GM23248 (cell line): ENCODE results near the gene CAPN2.

ENCODE experiments used
- EZH2 ChIP-seq: fragments of 200-600 bp; sonication (generic); IDR thresholded peaks from 2 replicates; pipeline ENCODE4 v1.6.1; 2018; ENCODE audit warnings: antibody characterized with exemption, mild to moderate bottlenecking; ENCODE audit not compliant: insufficient read depth, poor library complexity, severe bottlenecking
- EZH2phosphoT487 ChIP-seq: fragments of 200-600 bp; sonication (generic); IDR thresholded peaks from 2 replicates; pipeline ENCODE4 v1.6.1; 2018; ENCODE audit warnings: antibody characterized with exemption, moderate library complexity, mild to moderate bottlenecking, low read depth; ENCODE audit not compliant: insufficient read depth

- TF ChIP-seq EZH2 (no peak), EZH2phosphoT487 (no peak)
Measured at GRCh38 chr1:223751696-223752095, 39.4 kb downstream of the CAPN2 start.
